Effector CD4-positive, alpha-beta T cell (primary cell): ENCODE data around the gene RFX8.
"Not testable (repeated sequence)": the region's sequence is repeated elsewhere in the genome, so short reads cannot be mapped to it uniquely, and the experiment has no call there.

Experiments
- DNase-seq: peaks from one replicate; pipeline ENCODE4 v3.0.0-alpha.2; 2020

The RFX8 gene

GRCh38 chr2:101374821-101375561 is 99.9 kb downstream of the RFX8 start:
- DNase-seq = no peak

GRCh38 chr2:101372792-101373191 is 102.1 kb downstream of the RFX8 start:
- no peak for DNase-seq

GRCh38 chr2:101371636-101372035 is 103.3 kb downstream of the RFX8 start:
- no peak for DNase-seq

- DNase-seq = no peak
These were observed 105.8 kb downstream of the RFX8 start for GRCh38 chr2:101369100-101369499.

- DNase-seq = no peak
These were observed 106.5 kb downstream of the RFX8 start for GRCh38 chr2:101368376-101368775.

- DNase-seq = no peak
These were observed 107.4 kb downstream of the RFX8 start for GRCh38 chr2:101367508-101367907.

- DNase-seq = no peak
These were observed 110.0 kb downstream of the RFX8 start for GRCh38 chr2:101364878-101365277.

- no peak for DNase-seq
These were observed 112.1 kb downstream of the RFX8 start for GRCh38 chr2:101362777-101363176.

- DNase-seq = no peak
These were observed 112.6 kb downstream of the RFX8 start for GRCh38 chr2:101362316-101362715.

GRCh38 chr2:101361522-101361921 is 113.4 kb downstream of the RFX8 start:
- no peak for DNase-seq

GRCh38 chr2:101361121-101361520 is 113.8 kb downstream of the RFX8 start:
- no peak for DNase-seq

GRCh38 chr2:101360232-101360631 is 114.7 kb downstream of the RFX8 start:
- DNase-seq = no peak

GRCh38 chr2:101359410-101359954 is 115.4 kb downstream of the RFX8 start:
- DNase-seq = no peak

GRCh38 chr2:101357376-101357775 is 117.5 kb downstream of the RFX8 start:
- no peak for DNase-seq

- DNase-seq = no peak
These were observed 118.4 kb downstream of the RFX8 start for GRCh38 chr2:101356521-101356920.

- no peak for DNase-seq
These were observed 118.9 kb downstream of the RFX8 start for GRCh38 chr2:101356055-101356454.

GRCh38 chr2:101355401-101356054 is 119.4 kb downstream of the RFX8 start:
- DNase-seq = no peak

GRCh38 chr2:101354420-101355311 is 120.2 kb downstream of the RFX8 start:
- DNase-seq = no peak

GRCh38 chr2:101352631-101353030 is 122.3 kb downstream of the RFX8 start:
- DNase-seq = not testable (repeated sequence)

GRCh38 chr2:101351207-101351606 is 123.7 kb downstream of the RFX8 start:
- no peak for DNase-seq

GRCh38 chr2:101349893-101350662 is 124.8 kb downstream of the RFX8 start:
- no peak for DNase-seq

GRCh38 chr2:101348883-101349282 is 126.0 kb downstream of the RFX8 start:
- no peak for DNase-seq
